Activated CD8-positive, alpha-beta memory T cell treated with anti-CD3 and anti-CD28 coated beads, Interleukin-2, amount 50 U/mL, for 48 hours (primary cell): ENCODE data around the gene PSMD7.

Source experiments
- DNase-seq: peaks from one replicate; pipeline ENCODE4 v3.0.0-alpha.2; 2020

Gene PSMD7

GRCh38 chr16:74296432-74297144 lies at the start of gene PSMD7:
Gene PSMD7 (plus strand): TSS chr16:74296814. CDS start chr16:74296915, 101 bp downstream.
- DNase-seq = peak; percentile 94

DNA sequence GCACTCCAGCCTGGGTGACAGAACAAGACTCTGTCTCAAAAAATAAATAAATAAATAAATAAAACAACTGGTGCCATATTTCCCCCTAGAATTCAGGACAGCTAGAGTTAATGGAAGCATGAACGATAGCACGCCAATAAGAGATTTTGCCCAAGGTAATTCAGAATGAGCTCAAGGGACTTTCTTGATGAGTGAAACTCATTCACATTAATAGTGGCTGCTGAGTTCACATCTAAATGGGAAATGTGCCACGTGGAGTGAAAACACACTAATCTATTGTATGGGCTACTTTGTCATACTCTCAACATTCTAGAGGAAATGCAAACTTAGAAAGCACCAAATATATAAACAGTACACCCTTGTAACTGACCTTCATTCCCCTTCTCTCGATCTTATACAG lies 47.4 kb upstream of the PSMD7 start:
- DNase-seq = no peak

- DNase-seq = no peak
These were observed 46.8 kb upstream of the PSMD7 start for GRCh38 chr16:74249846-74250245.

DNA sequence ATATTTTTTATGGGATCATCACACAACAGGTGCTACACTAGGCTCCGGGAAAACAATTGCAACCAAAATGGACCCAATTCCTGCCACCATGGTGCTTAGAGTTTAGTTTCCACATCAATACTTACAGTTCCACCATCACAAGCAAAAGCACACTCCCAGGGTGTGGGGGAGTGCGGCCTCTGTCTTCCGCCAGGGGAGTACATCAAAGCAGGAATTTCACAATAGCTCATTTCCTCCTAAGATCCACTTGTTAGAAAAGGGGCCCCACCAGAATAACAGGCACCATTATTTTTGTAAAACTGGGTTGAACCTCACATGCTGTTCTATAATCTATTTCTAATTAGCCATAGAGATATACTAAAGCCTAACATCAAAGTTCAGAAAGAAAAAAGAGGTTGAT lies 44.3 kb upstream of the PSMD7 start:
- DNase-seq = no peak

DNA sequence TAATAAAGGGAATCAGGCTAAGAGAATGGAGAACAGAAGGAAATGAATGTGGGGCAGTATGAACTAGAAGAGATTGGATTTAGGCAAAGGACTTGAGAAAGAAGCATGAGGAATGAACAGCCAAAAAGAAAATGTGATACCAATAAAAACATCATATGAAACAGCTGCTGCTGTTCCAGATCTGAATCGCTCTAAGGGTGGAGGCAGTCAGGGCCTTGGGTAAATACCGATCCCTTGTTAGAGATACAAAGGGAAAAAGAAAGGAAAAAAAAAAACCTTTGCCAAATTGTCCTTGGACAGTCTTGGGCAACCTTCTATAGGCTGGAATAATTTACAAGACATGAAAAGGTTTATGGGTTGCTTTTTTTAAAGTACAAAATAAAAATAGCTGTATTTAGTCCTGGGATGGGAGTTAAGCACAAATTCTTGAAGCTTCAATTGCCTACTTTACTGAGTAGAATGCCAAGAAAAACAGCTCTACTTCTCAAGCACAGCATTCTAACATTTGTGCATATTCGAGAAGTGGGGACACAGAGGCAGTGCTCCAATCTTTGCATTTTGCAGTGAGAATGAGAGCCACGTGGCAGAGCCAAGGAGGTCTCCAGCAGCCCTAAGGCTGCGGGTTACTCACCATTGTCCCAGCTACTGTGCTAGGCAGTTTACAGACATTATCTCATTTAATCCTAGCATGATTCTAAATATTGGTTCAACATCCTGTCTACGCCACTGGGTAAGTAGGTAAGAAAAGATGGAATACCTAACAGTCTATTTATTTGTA lies 43.3 kb upstream of the PSMD7 start:
- DNase-seq = no peak

- no peak for DNase-seq
These were observed 39.6 kb upstream of the PSMD7 start for GRCh38 chr16:74257061-74257460.

DNA sequence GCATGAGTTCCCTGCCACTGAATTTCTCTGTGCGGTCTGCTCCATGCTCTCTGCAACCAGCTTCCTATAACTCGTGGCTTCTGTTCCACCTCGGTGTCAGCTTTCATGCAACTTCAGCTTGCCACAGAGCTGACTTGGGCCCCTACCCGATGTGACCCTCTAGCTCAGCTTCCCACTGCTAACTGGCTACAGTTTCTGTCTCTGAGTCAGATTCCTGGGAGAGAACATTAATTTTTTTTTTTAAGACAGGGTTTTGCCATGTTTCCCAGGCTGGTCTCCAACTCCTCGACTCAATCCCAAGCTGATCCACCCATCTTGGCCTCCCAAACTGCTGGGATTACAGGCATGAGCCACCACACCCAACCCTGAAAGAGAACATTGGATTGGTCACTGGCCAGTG lies 35.5 kb upstream of the PSMD7 start:
- DNase-seq = no peak

DNA sequence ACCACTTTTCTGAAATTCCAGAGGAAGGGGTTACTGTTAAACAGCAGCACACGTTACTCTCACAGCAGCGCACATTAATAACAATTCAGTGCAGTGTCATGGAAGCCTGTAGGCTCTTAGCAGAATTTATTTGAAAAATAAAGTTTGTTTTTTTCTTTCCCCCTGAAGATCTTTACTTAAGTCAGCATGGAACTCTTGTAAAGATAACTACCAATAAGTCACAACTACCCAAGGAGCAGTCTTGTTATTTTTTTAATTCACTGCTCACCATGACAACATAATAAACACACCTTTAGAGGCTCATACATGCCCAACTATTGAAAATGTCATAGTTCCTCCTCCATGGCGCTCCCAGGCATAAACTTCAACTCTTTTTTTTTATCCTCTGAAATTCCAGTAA lies 31.8 kb upstream of the PSMD7 start:
- DNase-seq = no peak

- DNase-seq = no peak
These were observed 28.2 kb upstream of the PSMD7 start for GRCh38 chr16:74268372-74268782.

DNA sequence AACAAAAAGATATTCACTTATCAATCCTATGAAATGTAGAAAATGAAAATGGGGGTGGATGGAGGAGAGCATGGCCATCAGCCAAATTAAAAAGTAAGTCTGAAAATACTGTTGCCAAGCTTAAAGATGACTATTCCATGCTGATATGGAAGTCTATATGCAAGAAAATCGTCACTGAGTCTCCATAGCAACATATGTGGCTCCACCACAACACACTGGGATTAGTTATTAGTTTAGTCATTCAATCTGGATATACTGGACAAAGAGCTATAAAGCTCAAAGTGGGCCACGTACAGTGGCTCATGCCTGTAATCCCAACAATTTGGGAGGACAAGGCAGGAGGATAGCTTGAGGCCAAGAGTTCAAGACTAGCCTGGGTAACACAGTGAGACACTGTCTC lies 24.7 kb upstream of the PSMD7 start:
- no peak for DNase-seq

DNA sequence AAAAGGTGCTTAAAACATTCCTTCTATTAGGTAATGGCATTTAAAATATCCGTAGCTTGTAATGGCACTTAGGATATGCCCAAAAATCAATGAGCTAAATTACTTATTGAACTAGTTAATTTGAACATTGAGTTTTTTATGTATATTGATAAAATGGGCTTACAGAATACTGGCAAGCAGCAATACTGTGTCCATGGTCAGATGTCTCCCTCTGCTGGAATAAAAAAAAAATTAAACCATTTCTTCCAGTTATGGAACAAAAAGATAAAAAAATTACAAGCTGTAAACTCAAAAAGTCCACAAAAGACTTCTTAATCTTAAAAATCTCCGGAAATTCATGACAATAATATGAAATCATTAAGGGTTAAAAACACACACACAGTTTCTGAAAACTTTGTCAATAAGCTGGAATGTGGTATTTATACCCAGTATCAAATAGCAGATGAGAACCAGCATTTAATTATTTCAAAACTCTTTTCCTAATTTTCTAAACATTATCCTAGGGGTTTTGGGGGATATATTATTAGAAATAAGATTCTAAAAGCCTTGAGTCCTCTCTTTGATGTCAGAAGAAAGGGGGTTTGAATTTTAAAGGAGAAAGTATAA lies 21.5 kb upstream of the PSMD7 start:
- DNase-seq = no peak

- DNase-seq = no peak
These were observed 20.9 kb upstream of the PSMD7 start for GRCh38 chr16:74275711-74276110.

DNA sequence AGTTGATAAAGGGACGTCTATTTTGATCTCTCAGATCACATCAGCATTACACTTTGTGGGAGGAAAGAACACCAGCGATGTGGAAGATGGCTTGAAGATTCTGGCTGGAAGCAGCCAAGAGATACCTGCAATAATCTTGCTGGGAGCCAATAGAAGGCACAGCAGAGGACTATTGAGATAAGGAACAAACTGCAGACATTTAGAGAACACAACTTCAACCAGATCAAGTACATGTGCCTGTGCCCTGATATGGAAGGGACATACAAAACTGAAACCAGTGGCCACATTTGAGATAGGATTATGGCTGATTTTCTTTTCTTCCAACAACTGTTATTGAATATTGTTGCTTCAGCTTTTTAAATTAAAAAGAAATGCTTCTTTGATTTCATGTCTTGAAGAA lies 18.6 kb upstream of the PSMD7 start:
- DNase-seq = no peak

GRCh38 chr16:74279266-74279665 lies 17.3 kb upstream of the PSMD7 start:
- DNase-seq = no peak

DNA sequence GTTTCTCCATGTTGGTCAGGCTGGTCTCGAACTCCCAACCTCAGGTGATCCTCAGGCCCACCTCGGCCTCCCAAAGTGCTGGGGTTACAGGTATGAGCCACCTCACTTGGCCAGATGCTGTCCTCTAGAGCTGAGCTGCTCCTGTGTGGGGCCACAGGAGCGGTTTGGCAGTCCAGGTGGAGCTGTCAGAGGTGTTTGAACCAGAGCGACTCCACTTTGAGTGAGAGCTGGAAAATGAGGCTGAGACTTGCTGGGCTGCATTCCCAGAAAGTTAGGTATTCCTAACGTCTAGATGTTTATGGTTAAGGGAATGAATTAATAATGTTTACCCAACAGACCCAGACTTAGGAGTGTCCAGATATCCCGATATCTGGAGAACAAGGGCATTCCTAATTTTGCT lies 16.8 kb upstream of the PSMD7 start:
- DNase-seq = no peak

GRCh38 chr16:74280448-74280847 lies 16.2 kb upstream of the PSMD7 start:
- no peak for DNase-seq

GRCh38 chr16:74281300-74281699 lies 15.3 kb upstream of the PSMD7 start:
- DNase-seq = no peak

DNA sequence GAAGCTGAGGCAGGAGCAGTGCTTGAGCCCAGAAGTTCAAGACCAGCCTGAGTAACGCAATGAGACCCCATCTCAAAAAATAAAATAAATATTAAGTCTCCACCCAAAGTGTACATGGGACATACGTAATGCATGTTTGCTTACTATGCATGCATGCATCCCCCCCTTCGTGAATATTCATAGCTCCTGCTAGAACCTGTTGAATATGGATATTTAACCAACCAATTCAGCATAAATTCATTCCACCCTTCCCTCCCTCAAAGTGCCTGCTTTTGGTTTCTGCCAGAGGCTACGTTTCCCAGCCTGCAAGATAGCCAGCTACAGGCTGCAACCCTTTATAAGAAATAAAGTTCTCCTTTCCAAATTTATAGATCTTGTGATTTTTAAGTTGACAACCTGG lies 12.9 kb upstream of the PSMD7 start:
- DNase-seq = no peak

DNA sequence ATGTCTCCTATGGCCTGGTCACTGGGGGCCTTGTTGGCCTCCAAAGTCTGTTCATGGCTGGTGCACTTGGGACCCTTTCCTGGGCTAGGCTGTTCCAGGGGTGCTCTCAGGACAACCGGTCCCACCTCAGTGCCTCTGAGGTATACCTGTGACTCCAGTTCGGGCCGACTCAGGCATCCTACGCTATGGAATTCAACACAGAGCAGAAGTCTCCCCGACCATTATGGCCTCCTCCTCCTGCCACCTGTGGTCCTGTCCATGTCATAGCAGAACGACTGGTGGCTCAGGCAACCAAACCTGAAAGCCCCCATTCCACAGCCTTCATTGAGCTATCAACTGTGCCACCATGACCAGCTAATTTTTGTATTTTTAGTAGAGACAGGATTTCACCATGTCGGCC lies 8.5 kb upstream of the PSMD7 start:
- no peak for DNase-seq

DNA sequence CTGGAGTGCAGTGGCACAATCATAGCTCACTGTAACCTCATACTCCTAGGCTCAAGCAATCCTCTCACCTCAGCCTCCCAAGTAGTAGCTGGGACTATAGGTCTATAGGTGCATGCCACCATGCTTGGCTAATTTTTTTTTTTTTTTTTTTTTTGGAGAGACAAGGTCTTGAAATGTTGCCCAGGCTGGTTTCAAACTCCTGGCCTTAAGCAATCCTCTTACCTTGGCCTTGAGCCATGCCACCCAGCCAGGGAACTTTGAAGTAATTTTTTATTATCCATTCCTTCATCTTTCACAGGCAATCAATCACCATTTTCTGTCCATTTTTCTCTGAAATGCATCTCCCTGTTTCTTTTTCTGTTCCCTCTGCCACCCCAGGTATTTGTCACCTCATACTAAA lies 6.3 kb upstream of the PSMD7 start:
- no peak for DNase-seq

- no peak for DNase-seq
These were observed 5.4 kb upstream of the PSMD7 start for GRCh38 chr16:74291176-74291575.

- DNase-seq = no peak
These were observed 4.9 kb upstream of the PSMD7 start for GRCh38 chr16:74291577-74292208.

DNA sequence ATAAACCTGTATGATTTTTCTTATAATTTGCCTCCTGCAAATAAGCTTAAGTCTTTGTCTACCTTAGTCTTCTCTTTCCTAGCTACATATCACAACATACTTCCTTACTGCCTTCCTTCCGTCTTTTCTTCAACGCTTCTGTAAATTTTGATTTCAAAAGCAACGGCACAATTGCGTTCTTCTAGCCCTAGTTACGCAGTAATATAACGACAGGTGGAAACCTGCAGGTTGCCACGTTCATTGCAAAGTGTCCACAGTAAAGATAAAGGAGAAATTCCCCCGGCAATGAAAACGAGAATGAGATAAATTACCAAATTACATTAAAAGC lies 546 bp upstream of the PSMD7 start:
- no peak for DNase-seq

DNA sequence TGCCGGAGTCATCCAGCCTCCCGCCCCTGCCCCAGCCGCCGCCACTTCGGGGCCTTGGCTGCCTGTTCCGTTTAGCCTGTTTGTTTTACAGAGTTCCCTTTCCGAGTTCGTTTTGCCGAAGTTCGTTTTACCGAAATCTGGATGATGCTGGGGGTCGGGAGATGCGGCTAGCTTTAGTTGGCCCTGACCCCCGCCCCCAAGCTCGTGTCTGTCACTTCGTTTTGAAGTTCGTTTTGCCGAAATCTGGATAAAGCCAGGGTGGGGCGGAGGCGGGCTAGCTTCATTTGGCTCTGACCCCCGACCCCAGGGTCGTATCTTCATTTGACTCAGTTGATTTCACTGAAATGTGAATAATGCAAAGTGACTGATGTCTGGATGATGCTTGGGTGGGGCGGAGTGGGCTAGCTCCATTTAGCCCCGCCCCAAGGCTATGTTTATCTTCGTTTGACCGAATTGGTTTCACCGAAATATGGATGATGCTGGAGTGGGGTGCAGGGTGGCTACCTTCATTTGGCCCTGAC lies 591 bp downstream of the PSMD7 start:
- DNase-seq = peak; percentile 68
